Right atrium auricular region (tissue), 2 donors: ENCODE measurements around the gene MTF2. TPM values are rescaled to one million over a fixed set of nuclear protein-coding genes. Genes with fewer than 3 reads are reported as not detected.
"Not testable (repeated sequence)": the region's sequence is repeated elsewhere in the genome, so short reads cannot be mapped to it uniquely, and the experiment has no call there.

ENCODE experiments used
- DNase-seq: peaks from one replicate; pipeline ENCODE4 v3.0.0-alpha.2; 2019; ENCODE audit warnings: low spot score
- H3K27ac ChIP-seq, 2 donors: fragments of 200-600 bp; sonication (generic); 1 replicate in 1 of 2; 2 replicates in 1 of 2; pipeline ENCODE4 v1.5.1; 2016 to 2019
- H3K27me3 ChIP-seq, 2 donors: fragments of 200-600 bp; sonication (generic); one replicate each; pipeline versions ENCODE4 v1.5.1 to v1.6.0; 2017 to 2019
- H3K36me3 ChIP-seq: fragments of 200-600 bp; sonication (generic); one replicate; pipeline ENCODE4 v1.5.1; 2016
- H3K4me1 ChIP-seq, 2 donors: fragments of 200-600 bp; sonication (generic); one replicate each; pipeline versions ENCODE4 v1.5.1 to v1.6.0; 2017 to 2019
- H3K4me3 ChIP-seq, 2 donors: fragments of 200-600 bp; sonication (generic); 1 replicate in 1 of 2; 2 replicates in 1 of 2; pipeline ENCODE4 v1.5.1; 2017 to 2019; ENCODE audit warnings: mild to moderate bottlenecking in 1 of 2, moderate library complexity in 1 of 2
- H3K9me3 ChIP-seq, 2 donors: fragments of 200-600 bp; sonication (generic); one replicate each; pipeline ENCODE4 v1.5.1; 2019
- CTCF ChIP-seq, 2 donors: fragments of 200-600 bp; sonication (generic); IDR thresholded peaks; one replicate each; pipeline ENCODE4 v1.5.1; 2019; ENCODE audit warnings: antibody characterized with exemption in 2 of 2
- total RNA-seq, 2 donors: library from RNA; depleted of rRNA; stranded (reverse); fragments of >200 nt; gene quantifications; one replicate each; pipeline ENCODE4 v1.1.0, GENCODE V29; 2016

MTF2 gene
- total RNA-seq, 2 donors from 2014 or later: 6.2 to 6.3 TPM

DNA sequence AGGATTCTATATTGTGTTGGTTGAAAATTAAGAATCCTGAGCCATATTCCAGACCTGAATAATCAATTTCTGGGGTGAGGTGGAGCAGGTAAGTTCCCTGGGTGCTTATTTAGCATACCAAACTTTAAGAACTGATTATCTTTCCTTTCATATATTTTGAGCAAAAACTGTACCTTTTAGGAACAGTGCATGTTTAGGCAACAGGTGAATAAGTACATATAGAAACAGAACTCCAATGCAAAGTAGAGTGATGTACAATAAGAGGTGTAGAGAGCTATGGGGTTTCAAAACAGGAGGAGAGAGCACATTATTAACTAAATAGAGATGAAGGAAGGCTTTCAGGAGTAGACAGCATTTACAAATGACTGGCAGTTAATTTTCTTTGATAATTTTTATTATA lies 72.4 kb downstream of the MTF2 start:
- Histone ChIP-seq H3K36me3 (peaks cover 55% of the 10 kb centered on the region), H3K9me3 (no peaks in the 10 kb centered on the region), H3K4me3 (no peak overlapping the region), H3K4me1 (peaks cover 0 to 4% of the 10 kb centered on the region in 2 donors), H3K27me3 (no peaks in the 10 kb centered on the region), H3K27ac (no peak overlapping the region)
- DNase-seq: no peak
- no peak for TF ChIP-seq CTCF (IDR thresholded peaks at IDR 0.05)

DNA sequence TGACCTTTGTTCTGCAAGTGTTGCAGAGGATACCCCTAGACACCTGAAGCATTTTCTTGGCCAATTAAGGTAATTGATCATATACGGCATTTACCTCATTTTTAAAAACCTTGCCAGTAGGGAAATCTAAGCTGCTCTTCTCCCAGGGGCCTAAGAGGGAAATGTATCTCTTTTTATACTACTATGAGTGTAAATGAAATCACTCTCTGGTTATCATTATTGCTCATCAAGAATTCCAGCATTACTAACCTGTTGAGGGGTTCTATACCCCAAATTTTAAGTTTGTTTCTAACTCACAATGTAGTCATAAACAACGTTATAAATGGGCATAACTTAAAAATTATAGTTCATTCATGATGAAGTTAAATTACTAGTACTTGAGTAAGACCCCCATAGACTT lies 73.8 kb downstream of the MTF2 start:
- TF ChIP-seq CTCF (IDR thresholded peaks at IDR 0.05): no peak
- peaks cover 67% of the 10 kb centered on the region for H3K36me3 ChIP-seq
- H3K4me3 ChIP-seq: no peak overlapping the region
- H3K4me1 ChIP-seq: peaks cover 0 to 4% of the 10 kb centered on the region in 2 donors
- H3K27ac ChIP-seq: no peak overlapping the region
- DNase-seq: no peak
- H3K27me3 ChIP-seq: no peaks in the 10 kb centered on the region
- no peaks in the 10 kb centered on the region for H3K9me3 ChIP-seq

DNA sequence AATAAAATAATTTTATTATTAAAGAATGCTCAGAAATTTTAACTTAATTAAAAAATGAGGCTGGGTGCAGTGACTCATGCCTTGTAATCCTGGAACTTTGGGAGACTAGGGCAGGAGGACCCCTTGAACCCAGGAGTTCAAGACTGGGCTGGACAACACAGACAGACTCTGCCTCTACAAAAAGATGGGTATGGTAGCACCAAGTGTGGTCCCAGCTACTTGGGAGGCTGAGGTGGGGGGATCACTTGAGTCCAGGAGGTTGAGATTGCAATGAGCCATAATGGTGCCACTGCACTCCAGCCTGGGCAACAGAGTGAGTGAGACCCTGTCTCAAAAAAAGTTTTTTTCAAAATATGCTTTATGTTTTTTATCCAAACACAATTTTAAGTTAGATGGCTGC lies 75.8 kb downstream of the MTF2 start:
- Histone ChIP-seq H3K27ac (no peak overlapping the region), H3K36me3 (peaks cover 71% of the 10 kb centered on the region), H3K4me3 (no peak overlapping the region), H3K9me3 (no peaks in the 10 kb centered on the region), H3K27me3 (no peaks in the 10 kb centered on the region), H3K4me1 (peaks cover 0 to 4% of the 10 kb centered on the region in 2 donors)
- no peak for TF ChIP-seq CTCF (IDR thresholded peaks at IDR 0.05)
- no peak for DNase-seq

DNA sequence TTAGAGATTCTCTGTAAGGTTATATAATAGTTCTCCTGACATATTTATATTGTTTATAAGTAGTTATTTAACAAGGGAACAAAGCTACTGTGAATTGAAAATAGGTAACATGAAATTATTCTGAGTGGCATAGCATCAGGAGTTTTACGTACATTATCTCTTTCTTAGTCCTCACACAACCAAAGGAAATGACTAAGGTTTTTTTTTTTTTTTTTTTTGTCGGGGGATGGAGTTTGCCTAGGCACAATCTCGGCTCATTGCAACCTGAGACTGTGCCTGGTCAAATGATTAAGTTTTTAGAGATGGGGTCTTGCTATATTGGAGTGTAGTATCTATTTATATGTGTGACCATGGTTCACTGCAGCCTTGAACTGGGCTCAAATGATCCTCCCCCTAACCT lies 76.3 kb downstream of the MTF2 start:
- no peak for TF ChIP-seq CTCF (IDR thresholded peaks at IDR 0.05)
- Histone ChIP-seq H3K4me3 (no peak overlapping the region), H3K27me3 (no peaks in the 10 kb centered on the region), H3K9me3 (no peaks in the 10 kb centered on the region), H3K36me3 (peaks cover 69% of the 10 kb centered on the region), H3K27ac (no peak overlapping the region), H3K4me1 (peaks cover 0 to 4% of the 10 kb centered on the region in 2 donors)
- DNase-seq: no peak

- Histone ChIP-seq H3K27me3 (no peaks in the 10 kb centered on the region), H3K4me3 (no peak overlapping the region), H3K36me3 (peaks cover 51% of the 10 kb centered on the region), H3K27ac (no peak overlapping the region), H3K9me3 (no peaks in the 10 kb centered on the region), H3K4me1 (peaks cover 0 to 4% of the 10 kb centered on the region in 2 donors)
- no peak for DNase-seq
- TF ChIP-seq CTCF (IDR thresholded peaks at IDR 0.05): no peak
Observed at GRCh38 chr1:93159337-93159736, 80.3 kb downstream of the MTF2 start.

GRCh38 chr1:93163314-93163713 lies 84.2 kb downstream of the MTF2 start:
- DNase-seq, H3K27ac ChIP-seq: not testable (repeated sequence)

More at GRCh38 chr1:93163314-93163713, 84.2 kb downstream of the MTF2 start:
- H3K27me3 ChIP-seq, H3K4me3 ChIP-seq, H3K4me1 ChIP-seq, H3K9me3 ChIP-seq: not testable (repeated sequence)
- peaks cover 13% of the 10 kb centered on the region for H3K36me3 ChIP-seq
